Measurements from ENCODE around the gene PDE8B. TPM values are rescaled to one million over a fixed set of nuclear protein-coding genes. Genes with fewer than 3 reads are reported as not detected.

Gene PDE8B
- total and polyA plus RNA-seq, 2 donors (not counting 1 experiment from before 2014, with no cell fraction given), result 0.07 TPM; not detected in 1

DNA sequence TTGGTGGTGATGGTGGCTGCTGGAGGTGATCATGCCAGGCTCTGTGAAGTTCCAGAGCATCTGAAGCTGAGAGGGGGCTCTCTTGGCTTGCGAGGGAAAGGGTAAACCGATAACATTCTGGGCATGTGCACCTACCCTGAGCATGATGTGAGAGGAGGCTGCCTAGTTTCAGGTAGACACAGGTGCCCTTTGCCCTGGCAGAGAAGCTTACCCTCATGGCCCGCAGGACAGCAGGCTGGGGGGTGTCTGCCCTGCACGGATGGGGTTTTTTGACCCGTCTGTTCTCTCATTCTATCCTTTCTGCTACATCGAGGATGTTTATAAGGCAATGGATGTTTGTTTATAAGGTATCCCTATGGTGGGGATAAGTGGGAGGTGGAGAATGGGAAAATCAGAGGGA is 148.8 kb downstream of the PDE8B start:
- ChIA-PET POLR2A (no interaction called here), CTCF (no interaction called here)
- no peaks in the 10 kb centered on the region for H4K20me1 ChIP-seq (ENCODE audit: control insufficient read depth, insufficient read depth, low read length, poor library complexity, severe bottlenecking)
- H3K9me3 ChIP-seq (ENCODE audit: control extremely low read depth in 1 of 3, control insufficient read depth in 2 of 3, insufficient read depth in 1 of 3, low read length in 2 of 3), result no peaks in the 10 kb centered on the region
- Mint-ChIP-seq H3K9me3 (ENCODE audit: insufficient read depth) (no peaks in the 10 kb centered on the region), H3K27me3 (no peaks in the 10 kb centered on the region), H3K4me1 (peaks cover 7% of the 10 kb centered on the region), H3K4me3 (no peak overlapping the region), H3K27ac (no peak overlapping the region)
- TF ChIP-seq EZH2 (IDR thresholded peaks at IDR 0.05; ENCODE audit: borderline replicate concordance, insufficient read depth, low read depth, low read length, poor library complexity, severe bottlenecking), result no peak
- TF ChIP-seq, protein P1, sequence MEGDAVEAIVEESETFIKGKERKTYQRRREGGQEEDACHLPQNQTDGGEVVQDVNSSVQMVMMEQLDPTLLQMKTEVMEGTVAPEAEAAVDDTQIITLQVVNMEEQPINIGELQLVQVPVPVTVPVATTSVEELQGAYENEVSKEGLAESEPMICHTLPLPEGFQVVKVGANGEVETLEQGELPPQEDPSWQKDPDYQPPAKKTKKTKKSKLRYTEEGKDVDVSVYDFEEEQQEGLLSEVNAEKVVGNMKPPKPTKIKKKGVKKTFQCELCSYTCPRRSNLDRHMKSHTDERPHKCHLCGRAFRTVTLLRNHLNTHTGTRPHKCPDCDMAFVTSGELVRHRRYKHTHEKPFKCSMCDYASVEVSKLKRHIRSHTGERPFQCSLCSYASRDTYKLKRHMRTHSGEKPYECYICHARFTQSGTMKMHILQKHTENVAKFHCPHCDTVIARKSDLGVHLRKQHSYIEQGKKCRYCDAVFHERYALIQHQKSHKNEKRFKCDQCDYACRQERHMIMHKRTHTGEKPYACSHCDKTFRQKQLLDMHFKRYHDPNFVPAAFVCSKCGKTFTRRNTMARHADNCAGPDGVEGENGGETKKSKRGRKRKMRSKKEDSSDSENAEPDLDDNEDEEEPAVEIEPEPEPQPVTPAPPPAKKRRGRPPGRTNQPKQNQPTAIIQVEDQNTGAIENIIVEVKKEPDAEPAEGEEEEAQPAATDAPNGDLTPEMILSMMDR (IDR thresholded peaks at IDR 0.05), result no peak
- no peak overlapping the region for H3K27ac ChIP-seq (ENCODE audit: low read length in 2 of 2)
- intact Hi-C loops (cut with micrococcal nuclease), result no loop called here
- DNase-seq, result no peak
- no peak overlapping the region for H3K9ac ChIP-seq (ENCODE audit: low read length)
- no peak for ATAC-seq (ENCODE audit: low read depth)
- H3K4me3 ChIP-seq (ENCODE audit: control extremely low read depth in 1 of 5, extremely low read depth in 1 of 5, insufficient read depth in 1 of 5, low read depth in 2 of 5, low read length in 4 of 5), result no peak overlapping the region
- no peaks in the 10 kb centered on the region for H3K27me3 ChIP-seq (replicated peaks in 1 of 4; ENCODE audit: control extremely low read depth in 1 of 4, control insufficient read depth in 3 of 4, insufficient read depth in 4 of 4, low read length in 3 of 4)
- no peak overlapping the region for H2AFZ ChIP-seq (ENCODE audit: insufficient read depth, low read depth, low read length, poor library complexity, severe bottlenecking)
- no peaks in the 10 kb centered on the region for H3K79me2 ChIP-seq (ENCODE audit: control insufficient read depth, insufficient read depth, low read length)
- 98% methylated on average over 3 of the region's 6 CpGs for WGBS (ENCODE audit: insufficient coverage)
- no peak overlapping the region for H3K4me2 ChIP-seq (replicated peaks; ENCODE audit: low read depth, low read length, poor library complexity, severe bottlenecking)
- H3K4me1 ChIP-seq (ENCODE audit: control insufficient read depth in 2 of 2, insufficient read depth in 2 of 2, low read length in 2 of 2), result peaks cover 0 to 6% of the 10 kb centered on the region in 2 donors
- no peaks in the 10 kb centered on the region for H3K36me3 ChIP-seq (replicated peaks in 1 of 2; ENCODE audit: control extremely low read depth in 1 of 2, control insufficient read depth in 1 of 2, extremely low read depth in 1 of 2, insufficient read depth in 2 of 2, low read length in 1 of 2)

DNA sequence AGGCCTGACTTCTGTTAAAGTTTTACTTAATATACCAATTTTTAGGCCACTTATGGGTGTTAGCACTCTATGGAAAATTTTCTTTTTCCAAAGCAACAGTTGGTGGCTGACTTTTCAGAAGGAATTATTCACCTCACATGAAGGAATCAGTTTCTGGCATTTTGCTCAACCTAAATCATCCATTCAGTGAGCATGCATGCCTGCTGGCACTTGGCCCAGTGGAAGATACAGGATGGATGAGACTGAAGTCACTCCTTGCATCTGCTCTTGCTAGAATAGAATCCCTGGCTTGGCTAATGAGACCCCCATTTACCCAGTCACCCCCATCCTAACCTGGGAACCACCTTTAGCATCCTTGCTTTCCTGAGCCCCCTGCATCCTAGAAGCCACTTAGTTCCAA is 149.9 kb downstream of the PDE8B start:
- CTCF ChIA-PET, result no interaction called here
- Histone ChIP-seq H3K9me3 (ENCODE audit: control extremely low read depth in 1 of 3, control insufficient read depth in 2 of 3, insufficient read depth in 1 of 3, low read length in 2 of 3) (no peaks in the 10 kb centered on the region), H3K79me2 (ENCODE audit: control insufficient read depth, insufficient read depth, low read length) (no peaks in the 10 kb centered on the region), H3K27me3 (replicated peaks in 1 of 4; ENCODE audit: control extremely low read depth in 1 of 4, control insufficient read depth in 3 of 4, insufficient read depth in 4 of 4, low read length in 3 of 4) (no peaks in the 10 kb centered on the region), H4K20me1 (ENCODE audit: control insufficient read depth, insufficient read depth, low read length, poor library complexity, severe bottlenecking) (no peaks in the 10 kb centered on the region), H3K9ac (ENCODE audit: low read length) (no peak overlapping the region), H3K4me1 (ENCODE audit: control insufficient read depth in 2 of 2, insufficient read depth in 2 of 2, low read length in 2 of 2) (peaks cover 0 to under 1% of the 10 kb centered on the region in 2 donors), H3K27ac (ENCODE audit: low read length in 2 of 2) (no peak overlapping the region), H3K4me3 (ENCODE audit: control extremely low read depth in 1 of 5, extremely low read depth in 1 of 5, insufficient read depth in 1 of 5, low read depth in 2 of 5, low read length in 4 of 5) (no peak overlapping the region), H3K4me2 (replicated peaks; ENCODE audit: low read depth, low read length, poor library complexity, severe bottlenecking) (no peak overlapping the region), H3K36me3 (replicated peaks in 1 of 2; ENCODE audit: control extremely low read depth in 1 of 2, control insufficient read depth in 1 of 2, extremely low read depth in 1 of 2, insufficient read depth in 2 of 2, low read length in 1 of 2) (no peaks in the 10 kb centered on the region), H2AFZ (ENCODE audit: insufficient read depth, low read depth, low read length, poor library complexity, severe bottlenecking) (no peak overlapping the region)
- no peak for TF ChIP-seq EZH2 (IDR thresholded peaks at IDR 0.05; ENCODE audit: borderline replicate concordance, insufficient read depth, low read depth, low read length, poor library complexity, severe bottlenecking)
- TF ChIP-seq, protein P1 (IDR thresholded peaks at IDR 0.05), result no peak
- Mint-ChIP-seq H3K27ac (no peak overlapping the region), H3K9me3 (ENCODE audit: insufficient read depth) (no peaks in the 10 kb centered on the region), H3K27me3 (no peaks in the 10 kb centered on the region), H3K4me1 (peaks cover 4% of the 10 kb centered on the region), H3K4me3 (no peak overlapping the region)
- POLR2A ChIA-PET, result no interaction called here
- intact Hi-C loops (cut with micrococcal nuclease), result no loop called here
- ATAC-seq (ENCODE audit: low read depth), result no peak
- no peak for DNase-seq
